ENCODE measurements around the gene CCDC91. TPM values are rescaled to one million over a fixed set of nuclear protein-coding genes. Genes with fewer than 3 reads are reported as not detected.
"Not testable (repeated sequence)": the region's sequence is repeated elsewhere in the genome, so short reads cannot be mapped to it uniquely, and the experiment has no call there.

The CCDC91 gene
- total RNA-seq, 2 donors from 2014 or later, result 37.9 to 40.7 TPM

- intact Hi-C loops (cut with DNase I), result no loop called here
- DNase-seq (ENCODE audit: low spot score), result no peak
Observed at GRCh38 chr12:28177461-28177860, 12.8 kb upstream of the CCDC91 start.

- intact Hi-C loops (cut with DNase I), result no loop called here
- DNase-seq (ENCODE audit: low spot score), result no peak
Observed at GRCh38 chr12:28177905-28178304, 12.4 kb upstream of the CCDC91 start.

GRCh38 chr12:28178775-28179174 is 11.5 kb upstream of the CCDC91 start:
- intact Hi-C loops (cut with DNase I), result no loop called here

GRCh38 chr12:28180786-28181185 is 9.5 kb upstream of the CCDC91 start:
- DNase-seq (ENCODE audit: low spot score), result no peak
- intact Hi-C loops (cut with DNase I), result no loop called here

More at GRCh38 chr12:28178775-28179174, 11.5 kb upstream of the CCDC91 start:
- no peak for DNase-seq (ENCODE audit: low spot score)

GRCh38 chr12:28184375-28184774 is 5.9 kb upstream of the CCDC91 start:
- intact Hi-C loops (cut with DNase I), result no loop called here
- no peak for DNase-seq (ENCODE audit: low spot score)

- intact Hi-C loops (cut with DNase I), result loop anchor here in 1 of 2 donors (5.0 kb wide), 1 partner anchor 209 kb away; no protein-coding TSS in a partner anchor
Observed at GRCh38 chr12:28186500-28186899, 3.8 kb upstream of the CCDC91 start.

GRCh38 chr12:28189784-28190320 is 404 bp upstream of the CCDC91 start:
- DNase-seq (ENCODE audit: low spot score), result no peak

More at GRCh38 chr12:28186500-28186899, 3.8 kb upstream of the CCDC91 start:
- no peak for DNase-seq (ENCODE audit: low spot score)

GRCh38 chr12:28191051-28192048 is 1.1 kb downstream of the CCDC91 start:
- DNase-seq (ENCODE audit: low spot score), result peak; percentile 64
- intact Hi-C loops (cut with DNase I), result no loop called here

More at GRCh38 chr12:28189784-28190320, 404 bp upstream of the CCDC91 start:
- intact Hi-C loops (cut with DNase I), result loop anchor here in 1 of 2 donors (5.0 kb wide), 1 partner anchor 213 kb away; no protein-coding TSS in a partner anchor

GRCh38 chr12:28192125-28192524 is 1.9 kb downstream of the CCDC91 start:
- intact Hi-C loops (cut with DNase I), result no loop called here
- no peak for DNase-seq (ENCODE audit: low spot score)

- DNase-seq (ENCODE audit: low spot score); intact Hi-C loops (cut with DNase I): not testable (repeated sequence)
Observed at GRCh38 chr12:28194621-28195020, 4.4 kb downstream of the CCDC91 start.

- DNase-seq (ENCODE audit: low spot score); intact Hi-C loops (cut with DNase I): not testable (repeated sequence)
Observed at GRCh38 chr12:28201136-28201535, 10.9 kb downstream of the CCDC91 start.

GRCh38 chr12:28202374-28203130 is 12.3 kb downstream of the CCDC91 start:
- intact Hi-C loops (cut with DNase I), result no loop called here
- no peak for DNase-seq (ENCODE audit: low spot score)

GRCh38 chr12:28209782-28210181 is 19.5 kb downstream of the CCDC91 start:
- intact Hi-C loops (cut with DNase I), result no loop called here

GRCh38 chr12:28212182-28212581 is 21.9 kb downstream of the CCDC91 start:
- intact Hi-C loops (cut with DNase I), result no loop called here

More at GRCh38 chr12:28209782-28210181, 19.5 kb downstream of the CCDC91 start:
- DNase-seq (ENCODE audit: low spot score), result no peak

GRCh38 chr12:28215021-28215420 is 24.8 kb downstream of the CCDC91 start:
- intact Hi-C loops (cut with DNase I), result no loop called here
- no peak for DNase-seq (ENCODE audit: low spot score)

More at GRCh38 chr12:28212182-28212581, 21.9 kb downstream of the CCDC91 start:
- DNase-seq (ENCODE audit: low spot score), result no peak

- DNase-seq (ENCODE audit: low spot score), result no peak
- intact Hi-C loops (cut with DNase I), result no loop called here
Observed at GRCh38 chr12:28216016-28216415, 25.8 kb downstream of the CCDC91 start.

- DNase-seq (ENCODE audit: low spot score), result no peak
- intact Hi-C loops (cut with DNase I), result no loop called here
Observed at GRCh38 chr12:28217805-28218204, 27.5 kb downstream of the CCDC91 start.

- no peak for DNase-seq (ENCODE audit: low spot score)
Observed at GRCh38 chr12:28218875-28219274, 28.6 kb downstream of the CCDC91 start.

GRCh38 chr12:28219827-28220226 is 29.6 kb downstream of the CCDC91 start:
- DNase-seq (ENCODE audit: low spot score), result no peak
- intact Hi-C loops (cut with DNase I), result no loop called here

More at GRCh38 chr12:28218875-28219274, 28.6 kb downstream of the CCDC91 start:
- intact Hi-C loops (cut with DNase I), result no loop called here
